Cardiac fibroblast (primary cell): Measurements from ENCODE around the gene STARD10.

ENCODE experiments used
- DNase-seq, 2 donors: peaks; one replicate each; pipeline versions ENCODE4 v3.0.0 to v3.0.0-alpha.2; 2010; ENCODE audit warnings: low read depth in 2 of 2
- H3K4me3 ChIP-seq, 2 donors: replicated peaks in 1 of 2; 1 replicate in 1 of 2; 2 replicates in 1 of 2; pipeline ENCODE4 v1.5.1; 2011; ENCODE audit warnings: low read depth in 2 of 2, low read length in 2 of 2, mild to moderate bottlenecking in 2 of 2, moderate library complexity in 1 of 2
- CTCF ChIP-seq: IDR thresholded peaks from one replicate; pipeline ENCODE4 v1.5.1; 2011; ENCODE audit warnings: low read depth, mild to moderate bottlenecking, low read length, inconsistent platforms

The STARD10 gene

GRCh38 chr11:72768581-72768980 lies 25.3 kb downstream of the STARD10 start:
- H3K4me3 ChIP-seq: no peak overlapping the region
- TF ChIP-seq CTCF: no peak
- no peak for DNase-seq

GRCh38 chr11:72767203-72768062 lies 26.4 kb downstream of the STARD10 start:
- DNase-seq: no peak
- H3K4me3 ChIP-seq: no peak overlapping the region
- no peak for TF ChIP-seq CTCF

GRCh38 chr11:72766152-72766902 lies 27.5 kb downstream of the STARD10 start:
- no peak for DNase-seq
- no peak for TF ChIP-seq CTCF
- H3K4me3 ChIP-seq: no peak overlapping the region

GRCh38 chr11:72764503-72764902 lies 29.3 kb downstream of the STARD10 start:
- DNase-seq: no peak
- no peak overlapping the region for H3K4me3 ChIP-seq
- no peak for TF ChIP-seq CTCF

- no peak for DNase-seq
- no peak for TF ChIP-seq CTCF
- no peak overlapping the region for H3K4me3 ChIP-seq
Observed at GRCh38 chr11:72763823-72764222, 30.0 kb downstream of the STARD10 start.

- TF ChIP-seq CTCF: no peak
- DNase-seq: no peak
- H3K4me3 ChIP-seq: no peak overlapping the region
Observed at GRCh38 chr11:72762641-72763304, 31.1 kb downstream of the STARD10 start.
